ENCODE data around the gene DNAJB7.

DNA sequence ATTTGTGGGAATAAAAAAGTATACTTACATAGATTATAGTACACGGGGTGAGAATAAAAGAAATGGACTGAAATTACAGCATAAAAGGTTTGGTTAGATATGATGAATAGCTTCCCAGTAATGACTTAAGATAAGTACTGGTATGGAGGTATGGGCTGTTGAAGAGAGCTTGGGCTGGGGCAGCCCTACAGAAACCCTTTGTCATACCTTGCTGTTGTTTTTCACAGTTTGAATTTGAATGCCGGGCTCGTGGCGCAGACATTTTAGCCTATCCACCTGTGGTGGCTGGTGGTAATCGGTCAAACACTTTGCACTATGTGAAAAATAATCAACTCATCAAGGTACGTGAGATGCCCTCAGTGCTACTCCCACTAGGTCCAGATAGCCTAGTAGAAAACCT lies 47.0 kb upstream of the DNAJB7 start:
- TF ChIP-seq FOXA1 (IDR thresholded peaks at IDR 0.05) (no peak), ZNF384 (IDR thresholded peaks at IDR 0.05) (no peak), FOXM1 (IDR thresholded peaks at IDR 0.05; ENCODE audit: borderline replicate concordance) (no peak), HDGF (IDR thresholded peaks at IDR 0.05; ENCODE audit: borderline replicate concordance) (no peak)

All from HEK293T (cell line).